Measurements from ENCODE around the gene TUBGCP2. TPM values are rescaled to one million over a fixed set of nuclear protein-coding genes. Genes with fewer than 3 reads are reported as not detected.

Gene TUBGCP2
- total and polyA plus RNA-seq, 9 of the 15 experiments (the other 6 are each of a cell fraction or from before 2014, with no cell fraction given): 4.3 to 56.6 (median 28.4) TPM

DNA sequence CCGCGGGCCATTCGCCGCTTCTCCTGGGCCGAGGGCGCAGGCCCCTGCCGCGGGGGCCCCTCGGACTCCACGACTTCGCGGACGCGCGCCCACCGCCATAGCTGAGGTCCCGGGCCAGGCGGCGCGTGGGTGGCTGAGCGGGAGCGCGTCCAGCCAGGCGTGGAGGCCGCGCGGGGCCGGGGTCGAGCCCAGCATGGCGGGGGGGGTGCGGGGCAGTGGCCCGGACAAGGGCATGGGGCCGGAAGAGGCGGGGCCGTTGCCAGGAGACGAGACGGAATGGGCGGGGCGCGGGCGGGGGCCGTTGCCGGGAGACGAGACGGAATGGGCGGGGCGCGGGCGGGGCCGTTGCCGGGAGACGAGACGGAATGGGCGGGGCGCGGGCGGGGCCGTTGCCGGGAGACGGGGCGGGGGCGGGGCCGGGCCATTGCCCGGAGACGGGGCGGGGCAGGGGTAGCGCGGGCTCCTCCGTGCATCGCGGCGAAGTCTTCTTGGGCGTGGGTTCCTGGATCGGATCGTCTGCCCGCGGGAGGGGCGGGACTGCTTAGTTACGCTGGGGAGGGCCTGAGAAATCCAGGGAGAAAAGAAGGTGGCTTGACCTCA lies 46.8 kb downstream of the TUBGCP2 start (continued):
- TF ChIP-seq, protein P1, sequence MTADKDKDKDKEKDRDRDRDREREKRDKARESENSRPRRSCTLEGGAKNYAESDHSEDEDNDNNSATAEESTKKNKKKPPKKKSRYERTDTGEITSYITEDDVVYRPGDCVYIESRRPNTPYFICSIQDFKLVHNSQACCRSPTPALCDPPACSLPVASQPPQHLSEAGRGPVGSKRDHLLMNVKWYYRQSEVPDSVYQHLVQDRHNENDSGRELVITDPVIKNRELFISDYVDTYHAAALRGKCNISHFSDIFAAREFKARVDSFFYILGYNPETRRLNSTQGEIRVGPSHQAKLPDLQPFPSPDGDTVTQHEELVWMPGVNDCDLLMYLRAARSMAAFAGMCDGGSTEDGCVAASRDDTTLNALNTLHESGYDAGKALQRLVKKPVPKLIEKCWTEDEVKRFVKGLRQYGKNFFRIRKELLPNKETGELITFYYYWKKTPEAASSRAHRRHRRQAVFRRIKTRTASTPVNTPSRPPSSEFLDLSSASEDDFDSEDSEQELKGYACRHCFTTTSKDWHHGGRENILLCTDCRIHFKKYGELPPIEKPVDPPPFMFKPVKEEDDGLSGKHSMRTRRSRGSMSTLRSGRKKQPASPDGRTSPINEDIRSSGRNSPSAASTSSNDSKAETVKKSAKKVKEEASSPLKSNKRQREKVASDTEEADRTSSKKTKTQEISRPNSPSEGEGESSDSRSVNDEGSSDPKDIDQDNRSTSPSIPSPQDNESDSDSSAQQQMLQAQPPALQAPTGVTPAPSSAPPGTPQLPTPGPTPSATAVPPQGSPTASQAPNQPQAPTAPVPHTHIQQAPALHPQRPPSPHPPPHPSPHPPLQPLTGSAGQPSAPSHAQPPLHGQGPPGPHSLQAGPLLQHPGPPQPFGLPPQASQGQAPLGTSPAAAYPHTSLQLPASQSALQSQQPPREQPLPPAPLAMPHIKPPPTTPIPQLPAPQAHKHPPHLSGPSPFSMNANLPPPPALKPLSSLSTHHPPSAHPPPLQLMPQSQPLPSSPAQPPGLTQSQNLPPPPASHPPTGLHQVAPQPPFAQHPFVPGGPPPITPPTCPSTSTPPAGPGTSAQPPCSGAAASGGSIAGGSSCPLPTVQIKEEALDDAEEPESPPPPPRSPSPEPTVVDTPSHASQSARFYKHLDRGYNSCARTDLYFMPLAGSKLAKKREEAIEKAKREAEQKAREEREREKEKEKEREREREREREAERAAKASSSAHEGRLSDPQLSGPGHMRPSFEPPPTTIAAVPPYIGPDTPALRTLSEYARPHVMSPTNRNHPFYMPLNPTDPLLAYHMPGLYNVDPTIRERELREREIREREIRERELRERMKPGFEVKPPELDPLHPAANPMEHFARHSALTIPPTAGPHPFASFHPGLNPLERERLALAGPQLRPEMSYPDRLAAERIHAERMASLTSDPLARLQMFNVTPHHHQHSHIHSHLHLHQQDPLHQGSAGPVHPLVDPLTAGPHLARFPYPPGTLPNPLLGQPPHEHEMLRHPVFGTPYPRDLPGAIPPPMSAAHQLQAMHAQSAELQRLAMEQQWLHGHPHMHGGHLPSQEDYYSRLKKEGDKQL (CRISPR knock-in tag; IDR thresholded peaks at IDR 0.05; ENCODE audit: borderline replicate concordance): no peak
- no peak for TF ChIP-seq DPF2 (IDR thresholded peaks at IDR 0.05)
- TF ChIP-seq ZNF830 (CRISPR knock-in tag; IDR thresholded peaks at IDR 0.05): no peak
- no peak for TF ChIP-seq ZNF124 (CRISPR knock-in tag; IDR thresholded peaks at IDR 0.05)
- TF ChIP-seq, protein P2, sequence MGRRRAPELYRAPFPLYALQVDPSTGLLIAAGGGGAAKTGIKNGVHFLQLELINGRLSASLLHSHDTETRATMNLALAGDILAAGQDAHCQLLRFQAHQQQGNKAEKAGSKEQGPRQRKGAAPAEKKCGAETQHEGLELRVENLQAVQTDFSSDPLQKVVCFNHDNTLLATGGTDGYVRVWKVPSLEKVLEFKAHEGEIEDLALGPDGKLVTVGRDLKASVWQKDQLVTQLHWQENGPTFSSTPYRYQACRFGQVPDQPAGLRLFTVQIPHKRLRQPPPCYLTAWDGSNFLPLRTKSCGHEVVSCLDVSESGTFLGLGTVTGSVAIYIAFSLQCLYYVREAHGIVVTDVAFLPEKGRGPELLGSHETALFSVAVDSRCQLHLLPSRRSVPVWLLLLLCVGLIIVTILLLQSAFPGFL (CRISPR knock-in tag; IDR thresholded peaks at IDR 0.05): no peak
- TF ChIP-seq YY1 (IDR thresholded peaks at IDR 0.05; ENCODE audit: borderline replicate concordance in 1 of 3, control insufficient read depth in 1 of 3, extremely low read depth in 1 of 3, insufficient read depth in 3 of 3, insufficient read length in 1 of 3, insufficient replicate concordance in 2 of 3, low read depth in 1 of 3, low read length in 2 of 3): peak in 2 of 3 experiments; percentile 44 to 62
- TF ChIP-seq, protein P3, sequence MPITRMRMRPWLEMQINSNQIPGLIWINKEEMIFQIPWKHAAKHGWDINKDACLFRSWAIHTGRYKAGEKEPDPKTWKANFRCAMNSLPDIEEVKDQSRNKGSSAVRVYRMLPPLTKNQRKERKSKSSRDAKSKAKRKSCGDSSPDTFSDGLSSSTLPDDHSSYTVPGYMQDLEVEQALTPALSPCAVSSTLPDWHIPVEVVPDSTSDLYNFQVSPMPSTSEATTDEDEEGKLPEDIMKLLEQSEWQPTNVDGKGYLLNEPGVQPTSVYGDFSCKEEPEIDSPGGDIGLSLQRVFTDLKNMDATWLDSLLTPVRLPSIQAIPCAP (CRISPR knock-in tag; IDR thresholded peaks at IDR 0.05; ENCODE audit: borderline replicate concordance): no peak
- peak; percentile 14 for TF ChIP-seq FIP1L1 (IDR thresholded peaks at IDR 0.05; ENCODE audit: low read depth, low read length, poor library complexity, severe bottlenecking)
- no peak for TF ChIP-seq HDAC8 (tag; IDR thresholded peaks at IDR 0.05)
- TF ChIP-seq, protein P4, sequence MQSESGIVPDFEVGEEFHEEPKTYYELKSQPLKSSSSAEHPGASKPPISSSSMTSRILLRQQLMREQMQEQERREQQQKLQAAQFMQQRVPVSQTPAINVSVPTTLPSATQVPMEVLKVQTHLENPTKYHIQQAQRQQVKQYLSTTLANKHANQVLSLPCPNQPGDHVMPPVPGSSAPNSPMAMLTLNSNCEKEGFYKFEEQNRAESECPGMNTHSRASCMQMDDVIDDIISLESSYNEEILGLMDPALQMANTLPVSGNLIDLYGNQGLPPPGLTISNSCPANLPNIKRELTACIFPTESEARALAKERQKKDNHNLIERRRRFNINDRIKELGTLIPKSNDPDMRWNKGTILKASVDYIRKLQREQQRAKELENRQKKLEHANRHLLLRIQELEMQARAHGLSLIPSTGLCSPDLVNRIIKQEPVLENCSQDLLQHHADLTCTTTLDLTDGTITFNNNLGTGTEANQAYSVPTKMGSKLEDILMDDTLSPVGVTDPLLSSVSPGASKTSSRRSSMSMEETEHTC (IDR thresholded peaks at IDR 0.05): no peak
- TF ChIP-seq, protein P5, sequence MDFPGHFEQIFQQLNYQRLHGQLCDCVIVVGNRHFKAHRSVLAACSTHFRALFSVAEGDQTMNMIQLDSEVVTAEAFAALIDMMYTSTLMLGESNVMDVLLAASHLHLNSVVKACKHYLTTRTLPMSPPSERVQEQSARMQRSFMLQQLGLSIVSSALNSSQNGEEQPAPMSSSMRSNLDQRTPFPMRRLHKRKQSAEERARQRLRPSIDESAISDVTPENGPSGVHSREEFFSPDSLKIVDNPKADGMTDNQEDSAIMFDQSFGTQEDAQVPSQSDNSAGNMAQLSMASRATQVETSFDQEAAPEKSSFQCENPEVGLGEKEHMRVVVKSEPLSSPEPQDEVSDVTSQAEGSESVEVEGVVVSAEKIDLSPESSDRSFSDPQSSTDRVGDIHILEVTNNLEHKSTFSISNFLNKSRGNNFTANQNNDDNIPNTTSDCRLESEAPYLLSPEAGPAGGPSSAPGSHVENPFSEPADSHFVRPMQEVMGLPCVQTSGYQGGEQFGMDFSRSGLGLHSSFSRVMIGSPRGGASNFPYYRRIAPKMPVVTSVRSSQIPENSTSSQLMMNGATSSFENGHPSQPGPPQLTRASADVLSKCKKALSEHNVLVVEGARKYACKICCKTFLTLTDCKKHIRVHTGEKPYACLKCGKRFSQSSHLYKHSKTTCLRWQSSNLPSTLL (IDR thresholded peaks at IDR 0.05): no peak
- TF ChIP-seq HMG20B (CRISPR knock-in tag; IDR thresholded peaks at IDR 0.05): no peak
- TF ChIP-seq BCOR (IDR thresholded peaks at IDR 0.05): no peak
- no peak for TF ChIP-seq ZNF561 (CRISPR knock-in tag; conservative IDR thresholded peaks at IDR 0.05)
